OCI-LY7 (cell line): ENCODE measurements around the gene FBN2. TPM values are rescaled to one million over a fixed set of nuclear protein-coding genes. Genes with fewer than 3 reads are reported as not detected.

Source experiments
- BruUV-seq: library from RNA; stranded (reverse); fragments of 400-500 nt; replicated peaks from 2 replicates; lab custom pipeline; 2021; lab: Mats Ljungman, UMichigan
- CTCF ChIA-PET: fragments of 300-600 bp; sonication (Branson Sonifier 250); formaldehyde crosslinking; loops from one replicate; lab custom pipeline; 2022; ENCODE audit warnings: antibody characterized with exemption; ENCODE audit not compliant: unreplicated experiment; lab: Charles Lee
- POLR2A ChIA-PET: fragments of 300-600 bp; sonication (Branson Sonifier 250); formaldehyde crosslinking; loops from one replicate; lab custom pipeline; 2022; ENCODE audit warnings: antibody characterized with exemption; lab: Charles Lee
- DNase-seq: peaks from one replicate; pipeline ENCODE4 v3.0.0-alpha.2; 2015; ENCODE audit warnings: low spot score
- H2AFZ ChIP-seq: fragments of 200-600 bp; sonication (generic), shearing (Covaris generic); 2 replicates; pipeline ENCODE4 v1.6.1; 2014; ENCODE audit warnings: mild to moderate bottlenecking, antibody characterized with exemption, low read length, moderate library complexity
- H3K27ac ChIP-seq: fragments of 200-600 bp; sonication (generic); 2 replicates; pipeline ENCODE4 v1.5.1; 2014; ENCODE audit warnings: mixed run types, low read depth, mild to moderate bottlenecking, moderate library complexity, low read length, inconsistent platforms; ENCODE audit not compliant: poor library complexity, severe bottlenecking
- H3K36me3 ChIP-seq: fragments of 200-600 bp; sonication (generic); 2 replicates; pipeline ENCODE4 v1.6.1; 2014; ENCODE audit warnings: mild to moderate bottlenecking, antibody characterized with exemption, low read length, moderate library complexity, mixed read lengths; ENCODE audit not compliant: insufficient read depth
- H3K4me1 ChIP-seq: fragments of 200-600 bp; sonication (generic); 2 replicates; pipeline ENCODE4 v1.5.1; 2014; ENCODE audit warnings: mild to moderate bottlenecking, low read length; ENCODE audit not compliant: insufficient read depth, poor library complexity, severe bottlenecking
- H3K4me2 ChIP-seq: fragments of 200-600 bp; sonication (generic); 2 replicates; pipeline ENCODE4 v1.6.1; 2014; ENCODE audit warnings: mild to moderate bottlenecking, low read length
- H3K4me3 ChIP-seq: fragments of 200-600 bp; sonication (generic); 2 replicates; pipeline ENCODE4 v1.5.1; 2014; ENCODE audit warnings: mild to moderate bottlenecking, low read depth, low read length; ENCODE audit not compliant: poor library complexity, severe bottlenecking
- H3K79me2 ChIP-seq: fragments of 200-600 bp; sonication (generic); 2 replicates; pipeline ENCODE4 v1.6.1; 2016; ENCODE audit warnings: low read depth, mild to moderate bottlenecking, low read length, moderate library complexity, mixed read lengths; ENCODE audit not compliant: insufficient read depth
- H3K9me2 ChIP-seq: fragments of 200-600 bp; sonication (generic); 2 replicates; pipeline ENCODE4 v1.6.1; 2016; ENCODE audit warnings: mild to moderate bottlenecking, low read length, mixed read lengths; ENCODE audit not compliant: insufficient read depth
- H3K9me3 ChIP-seq: fragments of 200-600 bp; sonication (generic); 2 replicates; pipeline ENCODE4 v1.6.1; 2014; ENCODE audit warnings: mild to moderate bottlenecking, mixed run types, low read length, mixed read lengths
- H4K20me1 ChIP-seq: fragments of 200-600 bp; sonication (generic); 2 replicates; pipeline ENCODE4 v1.6.1; 2014; ENCODE audit warnings: mild to moderate bottlenecking, antibody characterized with exemption, low read length, moderate library complexity, mixed read lengths; ENCODE audit not compliant: insufficient read depth
- EZH2phosphoT487 ChIP-seq: fragments of 200-600 bp; sonication (generic); IDR thresholded peaks from 2 replicates; pipeline ENCODE4 v1.6.1; 2018; ENCODE audit warnings: low read depth, borderline replicate concordance, mild to moderate bottlenecking, mixed run types, antibody characterized with exemption, low read length, moderate library complexity, mixed read lengths
- intact Hi-C: fragments of 100-400 bp; cut with micrococcal nuclease; formaldehyde crosslinking; loops from one replicate; pipeline ENCODE4 v1.10.0; 2022; ENCODE audit not compliant: unreplicated experiment
- total RNA-seq, 2 experiments: library from RNA; depleted of rRNA in 1 of 2; stranded (reverse); fragments of >200 nt in 1 of 2; shearing (Covaris generic) in 1 of 2; gene quantifications; 2 replicates each; pipeline ENCODE4 v1.2.3, GENCODE V29; 2014 to 2022
- TF ChIP-seq, protein P1 (sequence below): fragments of 200-600 bp; sonication (generic); conservative IDR thresholded peaks from 2 replicates; pipeline ENCODE4 v1.5.1; 2014; ENCODE audit warnings: mild to moderate bottlenecking, antibody characterized with exemption, low read length, moderate library complexity, mixed read lengths

Gene FBN2
- total RNA-seq, 2 experiments from 2014 or later: not detected

DNA sequence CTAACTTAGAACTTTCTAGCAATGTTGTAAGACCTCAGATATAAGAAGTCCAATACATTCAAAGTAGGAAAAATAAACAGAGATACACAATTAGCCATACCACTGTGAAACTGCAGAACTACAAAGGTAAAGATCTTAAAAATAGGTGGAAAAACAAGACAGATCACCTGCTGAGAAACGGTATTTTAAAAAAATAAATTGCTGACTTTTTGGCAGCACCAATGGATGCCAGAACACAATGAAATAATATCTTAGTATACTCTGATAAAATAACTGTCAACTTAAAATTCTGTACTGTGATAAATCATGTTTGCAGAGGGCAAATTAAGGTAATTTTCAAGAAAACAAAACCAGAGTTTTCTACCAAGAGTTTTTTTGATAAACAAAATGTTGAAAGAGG lies 138.9 kb downstream of the FBN2 start:
- ChIA-PET POLR2A (no interaction called here), CTCF (no interaction called here)
- BruUV-seq: no TSS peak
- Histone ChIP-seq H2AFZ (no peak overlapping the region), H3K27ac (no peak overlapping the region), H3K4me2 (no peak overlapping the region), H3K4me3 (no peak overlapping the region), H3K9me2 (no peaks in the 10 kb centered on the region), H4K20me1 (no peaks in the 10 kb centered on the region), H3K9me3 (no peaks in the 10 kb centered on the region), H3K79me2 (no peaks in the 10 kb centered on the region), H3K36me3 (no peaks in the 10 kb centered on the region), H3K4me1 (no peaks in the 10 kb centered on the region)
- TF ChIP-seq EZH2phosphoT487: no peak
- TF ChIP-seq, protein P1, sequence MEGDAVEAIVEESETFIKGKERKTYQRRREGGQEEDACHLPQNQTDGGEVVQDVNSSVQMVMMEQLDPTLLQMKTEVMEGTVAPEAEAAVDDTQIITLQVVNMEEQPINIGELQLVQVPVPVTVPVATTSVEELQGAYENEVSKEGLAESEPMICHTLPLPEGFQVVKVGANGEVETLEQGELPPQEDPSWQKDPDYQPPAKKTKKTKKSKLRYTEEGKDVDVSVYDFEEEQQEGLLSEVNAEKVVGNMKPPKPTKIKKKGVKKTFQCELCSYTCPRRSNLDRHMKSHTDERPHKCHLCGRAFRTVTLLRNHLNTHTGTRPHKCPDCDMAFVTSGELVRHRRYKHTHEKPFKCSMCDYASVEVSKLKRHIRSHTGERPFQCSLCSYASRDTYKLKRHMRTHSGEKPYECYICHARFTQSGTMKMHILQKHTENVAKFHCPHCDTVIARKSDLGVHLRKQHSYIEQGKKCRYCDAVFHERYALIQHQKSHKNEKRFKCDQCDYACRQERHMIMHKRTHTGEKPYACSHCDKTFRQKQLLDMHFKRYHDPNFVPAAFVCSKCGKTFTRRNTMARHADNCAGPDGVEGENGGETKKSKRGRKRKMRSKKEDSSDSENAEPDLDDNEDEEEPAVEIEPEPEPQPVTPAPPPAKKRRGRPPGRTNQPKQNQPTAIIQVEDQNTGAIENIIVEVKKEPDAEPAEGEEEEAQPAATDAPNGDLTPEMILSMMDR: no peak
- DNase-seq: no peak
- intact Hi-C loops: no loop called here

DNA sequence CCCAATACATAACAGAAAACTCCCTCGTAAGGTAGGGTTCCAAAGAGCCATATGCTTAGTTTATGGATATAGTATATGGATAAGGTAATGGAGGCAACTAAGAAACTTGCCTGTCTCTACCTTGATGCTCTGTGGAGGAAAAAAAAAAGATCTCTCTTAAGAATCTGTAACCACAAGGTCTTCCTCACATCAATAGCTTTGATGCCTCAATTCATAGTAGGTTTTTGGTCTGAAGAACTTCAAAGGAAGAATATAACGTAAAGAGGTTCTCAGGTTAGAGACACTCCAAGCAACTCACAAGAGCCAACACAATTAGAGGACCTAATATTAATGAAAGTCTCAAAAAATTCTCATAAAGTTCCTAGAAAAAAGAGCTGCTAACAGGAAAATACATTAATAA lies 140.2 kb downstream of the FBN2 start:
- Histone ChIP-seq H3K27ac (no peak overlapping the region), H3K4me2 (no peak overlapping the region), H4K20me1 (no peaks in the 10 kb centered on the region), H2AFZ (no peak overlapping the region), H3K9me2 (no peaks in the 10 kb centered on the region), H3K36me3 (no peaks in the 10 kb centered on the region), H3K9me3 (no peaks in the 10 kb centered on the region), H3K79me2 (no peaks in the 10 kb centered on the region), H3K4me1 (no peaks in the 10 kb centered on the region), H3K4me3 (no peak overlapping the region)
- POLR2A ChIA-PET: no interaction called here
- TF ChIP-seq EZH2phosphoT487: no peak
- TF ChIP-seq, protein P1: no peak
- BruUV-seq: no TSS peak
- CTCF ChIA-PET: no interaction called here
- intact Hi-C loops: no loop called here
- DNase-seq: no peak

DNA sequence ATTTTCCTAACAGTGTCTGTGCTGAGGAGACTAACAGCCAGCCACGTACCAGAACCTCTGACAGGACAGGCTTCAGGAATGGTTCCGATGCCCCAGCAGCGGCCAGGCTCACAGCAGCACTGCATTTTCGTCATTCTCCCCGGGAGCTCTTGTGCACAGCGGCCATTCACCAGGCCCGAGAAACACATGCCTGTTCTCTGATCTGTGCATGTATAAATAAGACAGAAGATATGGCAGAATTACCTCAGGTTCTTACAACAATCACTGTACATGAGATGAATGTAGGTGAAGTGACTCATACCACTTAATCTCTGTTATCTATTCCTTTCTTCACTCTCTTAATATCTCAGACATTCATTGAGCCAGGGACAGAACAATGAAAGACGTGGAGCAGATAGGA lies 143.0 kb downstream of the FBN2 start:
- Histone ChIP-seq H3K4me2 (no peak overlapping the region), H3K79me2 (no peaks in the 10 kb centered on the region), H3K36me3 (no peaks in the 10 kb centered on the region), H3K4me1 (no peaks in the 10 kb centered on the region), H3K9me3 (no peaks in the 10 kb centered on the region), H3K4me3 (no peak overlapping the region), H2AFZ (no peak overlapping the region), H3K27ac (no peak overlapping the region), H3K9me2 (no peaks in the 10 kb centered on the region), H4K20me1 (no peaks in the 10 kb centered on the region)
- ChIA-PET CTCF (no interaction called here), POLR2A (no interaction called here)
- intact Hi-C loops: no loop called here
- TF ChIP-seq, protein P1: no peak
- TF ChIP-seq EZH2phosphoT487: no peak
- DNase-seq: no peak
- no TSS peak for BruUV-seq
